Activated effector memory CD4-positive, alpha-beta T cell treated with Interleukin-2 at 50 U/mL for 16 hours (primary cell): ENCODE data around the gene CCDC78.
"Not testable (repeated sequence)": the region's sequence is repeated elsewhere in the genome, so short reads cannot be mapped to it uniquely, and the experiment has no call there.

Experiments
- DNase-seq: peaks from one replicate; pipeline ENCODE4 v3.0.0-alpha.2; 2020

CCDC78 gene

GRCh38 chr16:760545-761343 lies 34.5 kb upstream of the CCDC78 start, which contains the start of gene MSLN:
Gene MSLN (plus strand): TSS chr16:760734. CDS start chr16:762681, 1,947 bp downstream.
- no peak for DNase-seq

- DNase-seq: no peak
These were observed 33.8 kb upstream of the CCDC78 start for GRCh38 chr16:760065-760464.

GRCh38 chr16:759110-759910 lies 33.1 kb upstream of the CCDC78 start:
- no peak for DNase-seq

- no peak for DNase-seq
These were observed 30.2 kb upstream of the CCDC78 start for GRCh38 chr16:756428-756827.

GRCh38 chr16:754656-755055 lies 28.4 kb upstream of the CCDC78 start:
- DNase-seq: no peak

GRCh38 chr16:754121-754607 lies 27.9 kb upstream of the CCDC78 start:
- DNase-seq: not testable (repeated sequence)

GRCh38 chr16:752007-752312 lies 25.7 kb upstream of the CCDC78 start:
- no peak for DNase-seq

GRCh38 chr16:751152-752006 lies 25.1 kb upstream of the CCDC78 start:
- DNase-seq: no peak

GRCh38 chr16:750485-750884 lies 24.2 kb upstream of the CCDC78 start:
- DNase-seq: no peak

- no peak for DNase-seq
These were observed 22.8 kb upstream of the CCDC78 start for GRCh38 chr16:749010-749409.

- no peak for DNase-seq
These were observed 21.9 kb upstream of the CCDC78 start for GRCh38 chr16:747978-748746.

GRCh38 chr16:746637-747036 lies 20.4 kb upstream of the CCDC78 start:
- no peak for DNase-seq

- no peak for DNase-seq
These were observed 19.5 kb upstream of the CCDC78 start for GRCh38 chr16:745739-746138.

- no peak for DNase-seq
These were observed 17.7 kb upstream of the CCDC78 start for GRCh38 chr16:743794-744500.

GRCh38 chr16:742894-743293 lies 16.7 kb upstream of the CCDC78 start:
- not testable (repeated sequence) for DNase-seq

- DNase-seq: no peak
These were observed 15.9 kb upstream of the CCDC78 start for GRCh38 chr16:741986-742629.

GRCh38 chr16:740764-741505 lies 14.7 kb upstream of the CCDC78 start, which contains the start of gene CIAO3:
Gene CIAO3 (minus strand): TSS chr16:740997. CDS start chr16:740985, 12 bp downstream.
- DNase-seq: peak; percentile 85

- no peak for DNase-seq
These were observed 14.2 kb upstream of the CCDC78 start for GRCh38 chr16:740459-740763.

- no peak for DNase-seq
These were observed 13.6 kb upstream of the CCDC78 start for GRCh38 chr16:739560-740458.
